HG02623 (cell line): Measurements from ENCODE around the gene LPP.

Source experiments
- ATAC-seq: cut with Tn5 transposase; IDR thresholded peaks from one replicate; pipeline ENCODE4 v1.9.1; 2021; ENCODE audit warnings: moderate library complexity; ENCODE audit not compliant: unreplicated experiment

LPP gene

GRCh38 chr3:188458756-188459155, 304.8 kb downstream of the LPP start:
- ATAC-seq = no peak

GRCh38 chr3:188465311-188465710, 311.4 kb downstream of the LPP start:
- ATAC-seq = no peak

- ATAC-seq = no peak
Measured at GRCh38 chr3:188468196-188468595, 314.2 kb downstream of the LPP start.

GRCh38 chr3:188468662-188469061, 314.7 kb downstream of the LPP start:
- no peak for ATAC-seq

- ATAC-seq = no peak
Measured at GRCh38 chr3:188469228-188469885, 315.4 kb downstream of the LPP start.

GRCh38 chr3:188470508-188471130, 316.7 kb downstream of the LPP start:
- no peak for ATAC-seq

- no peak for ATAC-seq
Measured at GRCh38 chr3:188471723-188472122, 317.8 kb downstream of the LPP start.

- ATAC-seq = no peak
Measured at GRCh38 chr3:188472336-188472735, 318.4 kb downstream of the LPP start.

- ATAC-seq = no peak
Measured at GRCh38 chr3:188473045-188473444, 319.1 kb downstream of the LPP start.

GRCh38 chr3:188473591-188474288, 319.8 kb downstream of the LPP start:
- ATAC-seq = no peak

GRCh38 chr3:188476935-188477334, 323.0 kb downstream of the LPP start:
- no peak for ATAC-seq

- ATAC-seq = no peak
Measured at GRCh38 chr3:188480011-188480410, 326.1 kb downstream of the LPP start.

GRCh38 chr3:188482929-188483328, 329.0 kb downstream of the LPP start:
- no peak for ATAC-seq

- no peak for ATAC-seq
Measured at GRCh38 chr3:188486126-188486525, 332.2 kb downstream of the LPP start.

GRCh38 chr3:188486952-188487351, 333.0 kb downstream of the LPP start:
- ATAC-seq = no peak

GRCh38 chr3:188487652-188488051, 333.7 kb downstream of the LPP start:
- ATAC-seq = no peak

GRCh38 chr3:188488801-188489200, 334.8 kb downstream of the LPP start:
- no peak for ATAC-seq

GRCh38 chr3:188489639-188490405, 335.9 kb downstream of the LPP start:
- peak; percentile 48 for ATAC-seq

- no peak for ATAC-seq
Measured at GRCh38 chr3:188490416-188490815, 336.5 kb downstream of the LPP start.

- ATAC-seq = no peak
Measured at GRCh38 chr3:188491276-188491687, 337.3 kb downstream of the LPP start.

- ATAC-seq = no peak
Measured at GRCh38 chr3:188496390-188496789, 342.4 kb downstream of the LPP start.
